ENCODE data around the gene POLR2J. TPM values are rescaled to one million over a fixed set of nuclear protein-coding genes. Genes with fewer than 3 reads are reported as not detected.

The POLR2J gene
- total RNA-seq, 4 donors from 2014 or later = 8.2 to 38.8 (median 14.0) TPM

- intact Hi-C loops (cut with DNase I; ENCODE audit: low total_unique reads) = no loop called here
- Histone ChIP-seq H3K9me3 (no peaks in the 10 kb centered on the region), H3K36me3 (no peaks in the 10 kb centered on the region), H3K4me3 (no peak overlapping the region), H3K27me3 (no peaks in the 10 kb centered on the region), H3K27ac (no peak overlapping the region), H3K4me1 (no peaks in the 10 kb centered on the region)
- TF ChIP-seq POLR2A (IDR thresholded peaks at IDR 0.05) (no peak), CTCF (IDR thresholded peaks at IDR 0.05) (no peak)
- no peak for DNase-seq
These were observed 51.7 kb downstream of the POLR2J start for GRCh38 chr7:102427019-102427405.

- Histone ChIP-seq H3K27me3 (no peaks in the 10 kb centered on the region), H3K27ac (no peak overlapping the region), H3K9me3 (no peaks in the 10 kb centered on the region), H3K4me1 (no peaks in the 10 kb centered on the region), H3K4me3 (no peak overlapping the region), H3K36me3 (no peaks in the 10 kb centered on the region)
- DNase-seq = no peak
- TF ChIP-seq CTCF (IDR thresholded peaks at IDR 0.05) = no peak
- no peak for TF ChIP-seq POLR2A (IDR thresholded peaks at IDR 0.05)
- intact Hi-C loops (cut with DNase I; ENCODE audit: low total_unique reads) = no loop called here
These were observed 52.3 kb downstream of the POLR2J start for GRCh38 chr7:102426268-102427018.

GRCh38 chr7:102425639-102426267 is 53.0 kb downstream of the POLR2J start:
- no peaks in the 10 kb centered on the region for H3K27me3 ChIP-seq
- no peak overlapping the region for H3K4me3 ChIP-seq
- TF ChIP-seq POLR2A (IDR thresholded peaks at IDR 0.05) = no peak
- TF ChIP-seq CTCF (IDR thresholded peaks at IDR 0.05) = no peak
- DNase-seq = no peak
- intact Hi-C loops (cut with DNase I; ENCODE audit: low total_unique reads) = no loop called here
- H3K9me3 ChIP-seq = no peaks in the 10 kb centered on the region
- no peaks in the 10 kb centered on the region for H3K36me3 ChIP-seq
- H3K4me1 ChIP-seq = no peaks in the 10 kb centered on the region
- H3K27ac ChIP-seq = no peak overlapping the region

- no peak for DNase-seq
- H3K27ac ChIP-seq = no peak overlapping the region
- H3K4me3 ChIP-seq = no peak overlapping the region
- no peaks in the 10 kb centered on the region for H3K27me3 ChIP-seq
- intact Hi-C loops (cut with DNase I; ENCODE audit: low total_unique reads) = no loop called here
- H3K4me1 ChIP-seq = no peaks in the 10 kb centered on the region
- no peaks in the 10 kb centered on the region for H3K36me3 ChIP-seq
- H3K9me3 ChIP-seq = no peaks in the 10 kb centered on the region
- TF ChIP-seq POLR2A (IDR thresholded peaks at IDR 0.05) = no peak
- TF ChIP-seq CTCF (IDR thresholded peaks at IDR 0.05) = no peak
These were observed 53.9 kb downstream of the POLR2J start for GRCh38 chr7:102424787-102425218.

- Histone ChIP-seq H3K36me3 (no peaks in the 10 kb centered on the region), H3K27me3 (no peaks in the 10 kb centered on the region)
These were observed 54.6 kb downstream of the POLR2J start for GRCh38 chr7:102424129-102424551.

More at GRCh38 chr7:102424129-102424551, 54.6 kb downstream of the POLR2J start:
- no peak for DNase-seq
- no peaks in the 10 kb centered on the region for H3K4me1 ChIP-seq
- TF ChIP-seq POLR2A (IDR thresholded peaks at IDR 0.05) (no peak), CTCF (IDR thresholded peaks at IDR 0.05) (no peak)
- H3K27ac ChIP-seq = no peak overlapping the region
- intact Hi-C loops (cut with DNase I; ENCODE audit: low total_unique reads) = no loop called here
- H3K9me3 ChIP-seq = no peaks in the 10 kb centered on the region
- H3K4me3 ChIP-seq = no peak overlapping the region
